ENCODE measurements around the gene SCAF4. TPM values are rescaled to one million over a fixed set of nuclear protein-coding genes. Genes with fewer than 3 reads are reported as not detected.

The SCAF4 gene
- polyA plus RNA-seq, 1 of the 3 experiments (the other 2 are of a cell fraction): 8.5 TPM

DNA sequence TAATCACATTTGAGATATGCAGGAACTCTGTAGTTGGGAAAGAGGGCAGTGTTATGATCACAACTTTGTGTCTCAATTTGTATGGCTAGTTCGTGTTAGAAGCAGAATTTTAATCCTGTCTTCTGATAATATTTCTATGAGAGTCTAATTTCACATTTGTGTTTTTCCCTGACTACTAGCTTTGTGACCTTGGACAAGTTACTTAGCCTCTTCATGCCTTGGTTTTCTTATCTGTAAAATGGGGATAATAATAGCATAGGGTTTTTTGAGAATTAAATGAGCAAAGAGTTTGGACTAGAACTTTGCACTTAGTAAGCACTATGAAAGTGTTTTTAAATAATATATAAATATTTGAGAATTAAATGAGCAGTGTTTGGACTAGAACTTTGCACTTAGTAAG is 24.9 kb upstream of the SCAF4 start (continued):
- TF ChIP-seq GABPA (IDR thresholded peaks at IDR 0.05; ENCODE audit: low read depth): no peak
- TF ChIP-seq, protein P1, sequence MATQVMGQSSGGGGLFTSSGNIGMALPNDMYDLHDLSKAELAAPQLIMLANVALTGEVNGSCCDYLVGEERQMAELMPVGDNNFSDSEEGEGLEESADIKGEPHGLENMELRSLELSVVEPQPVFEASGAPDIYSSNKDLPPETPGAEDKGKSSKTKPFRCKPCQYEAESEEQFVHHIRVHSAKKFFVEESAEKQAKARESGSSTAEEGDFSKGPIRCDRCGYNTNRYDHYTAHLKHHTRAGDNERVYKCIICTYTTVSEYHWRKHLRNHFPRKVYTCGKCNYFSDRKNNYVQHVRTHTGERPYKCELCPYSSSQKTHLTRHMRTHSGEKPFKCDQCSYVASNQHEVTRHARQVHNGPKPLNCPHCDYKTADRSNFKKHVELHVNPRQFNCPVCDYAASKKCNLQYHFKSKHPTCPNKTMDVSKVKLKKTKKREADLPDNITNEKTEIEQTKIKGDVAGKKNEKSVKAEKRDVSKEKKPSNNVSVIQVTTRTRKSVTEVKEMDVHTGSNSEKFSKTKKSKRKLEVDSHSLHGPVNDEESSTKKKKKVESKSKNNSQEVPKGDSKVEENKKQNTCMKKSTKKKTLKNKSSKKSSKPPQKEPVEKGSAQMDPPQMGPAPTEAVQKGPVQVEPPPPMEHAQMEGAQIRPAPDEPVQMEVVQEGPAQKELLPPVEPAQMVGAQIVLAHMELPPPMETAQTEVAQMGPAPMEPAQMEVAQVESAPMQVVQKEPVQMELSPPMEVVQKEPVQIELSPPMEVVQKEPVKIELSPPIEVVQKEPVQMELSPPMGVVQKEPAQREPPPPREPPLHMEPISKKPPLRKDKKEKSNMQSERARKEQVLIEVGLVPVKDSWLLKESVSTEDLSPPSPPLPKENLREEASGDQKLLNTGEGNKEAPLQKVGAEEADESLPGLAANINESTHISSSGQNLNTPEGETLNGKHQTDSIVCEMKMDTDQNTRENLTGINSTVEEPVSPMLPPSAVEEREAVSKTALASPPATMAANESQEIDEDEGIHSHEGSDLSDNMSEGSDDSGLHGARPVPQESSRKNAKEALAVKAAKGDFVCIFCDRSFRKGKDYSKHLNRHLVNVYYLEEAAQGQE (IDR thresholded peaks at IDR 0.05; ENCODE audit: low read depth, low read length): no peak
- TF ChIP-seq NFIC (IDR thresholded peaks at IDR 0.05; ENCODE audit: borderline replicate concordance): no peak
- TF ChIP-seq MXI1 (IDR thresholded peaks at IDR 0.05; ENCODE audit: low read depth, low read length): no peak
- TF ChIP-seq POLR2AphosphoS5 (IDR thresholded peaks at IDR 0.05; ENCODE audit: low read depth, low read length): no peak

DNA sequence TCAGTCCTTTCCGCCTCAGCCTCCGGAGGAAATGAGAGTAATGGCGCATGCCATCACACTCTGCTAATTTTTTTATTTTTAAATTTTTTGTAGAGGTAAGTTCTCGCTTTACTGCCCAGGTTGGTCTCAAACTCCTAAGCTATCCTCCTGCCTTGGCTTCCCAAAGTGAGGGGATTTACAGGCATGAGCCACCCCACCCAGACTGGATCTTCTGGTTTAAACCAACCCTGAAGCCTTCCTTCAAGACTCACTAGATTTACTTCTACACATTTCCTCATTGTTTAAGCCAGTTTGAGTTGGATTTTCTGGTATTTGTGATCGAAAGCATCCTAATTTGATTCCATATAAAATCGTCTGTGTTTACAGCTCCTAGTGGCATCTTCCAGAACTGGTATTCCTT is 23.1 kb upstream of the SCAF4 start:
- H3K4me1 ChIP-seq (ENCODE audit: control insufficient read depth in 1 of 2, insufficient read depth in 2 of 2, low read depth in 1 of 2, low read length in 1 of 2): peaks cover 0 to 4% of the 10 kb centered on the region in 2 experiments; a peak in 1 of 4 replicates
- CTCF ChIA-PET: interaction anchor here (1.2 to 1.5 kb wide), 2 partner anchors 10 to 17 kb away, joined by 3 to 4 read pairs; no protein-coding TSS in a partner anchor
- H3K79me2 ChIP-seq (ENCODE audit: insufficient read depth): no peaks in the 10 kb centered on the region
- H3K27me3 ChIP-seq (ENCODE audit: insufficient read depth): no peaks in the 10 kb centered on the region
- H3K4me3 ChIP-seq (ENCODE audit: low read depth in 2 of 2, low read length in 1 of 2): no peak overlapping the region
- H3F3A ChIP-seq (replicated peaks; ENCODE audit: insufficient read depth): no peaks in the 10 kb centered on the region
- no peak overlapping the region for H3K27ac ChIP-seq (ENCODE audit: low read depth in 2 of 2, low read length in 1 of 2)
- no peak for DNase-seq
- H3K4me2 ChIP-seq: no peak overlapping the region
- H3K9ac ChIP-seq: no peak overlapping the region
- H2AFZ ChIP-seq (ENCODE audit: low read depth): no peak overlapping the region
- POLR2A ChIA-PET: no interaction called here
- H3K36me3 ChIP-seq (replicated peaks in 1 of 2; ENCODE audit: control insufficient read depth in 1 of 2, insufficient read depth in 2 of 2, low read length in 1 of 2): no peaks in the 10 kb centered on the region
- TF ChIP-seq POLR2AphosphoS5 (IDR thresholded peaks at IDR 0.05; ENCODE audit: low read depth, low read length) (no peak), RFX5 (IDR thresholded peaks at IDR 0.05; ENCODE audit: low read length) (no peak), EP300 (IDR thresholded peaks at IDR 0.05; ENCODE audit: borderline replicate concordance in 1 of 2, low read depth in 1 of 2, low read length in 1 of 2) (no peak), RCOR1 (IDR thresholded peaks at IDR 0.05; ENCODE audit: low read length) (no peak), GATA2 (CRISPR knock-in tag; IDR thresholded peaks at IDR 0.05) (no peak), YY1 (IDR thresholded peaks at IDR 0.05; ENCODE audit: low read depth) (no peak), RAD21 (IDR thresholded peaks at IDR 0.05; ENCODE audit: low read length) (no peak), SIN3A (IDR thresholded peaks at IDR 0.05; ENCODE audit: borderline replicate concordance, low read depth, low read length) (no peak), FOXJ3 (CRISPR knock-in tag; IDR thresholded peaks at IDR 0.05) (no peak), CHD2 (IDR thresholded peaks at IDR 0.05; ENCODE audit: low read length, partially characterized antibody) (no peak), ELF1 (IDR thresholded peaks at IDR 0.05) (no peak), SMC3 (IDR thresholded peaks at IDR 0.05; ENCODE audit: low read depth, low read length) (no peak), TAF1 (IDR thresholded peaks at IDR 0.05; ENCODE audit: borderline replicate concordance, low read depth, low read length) (no peak)
- TF ChIP-seq, protein P2, sequence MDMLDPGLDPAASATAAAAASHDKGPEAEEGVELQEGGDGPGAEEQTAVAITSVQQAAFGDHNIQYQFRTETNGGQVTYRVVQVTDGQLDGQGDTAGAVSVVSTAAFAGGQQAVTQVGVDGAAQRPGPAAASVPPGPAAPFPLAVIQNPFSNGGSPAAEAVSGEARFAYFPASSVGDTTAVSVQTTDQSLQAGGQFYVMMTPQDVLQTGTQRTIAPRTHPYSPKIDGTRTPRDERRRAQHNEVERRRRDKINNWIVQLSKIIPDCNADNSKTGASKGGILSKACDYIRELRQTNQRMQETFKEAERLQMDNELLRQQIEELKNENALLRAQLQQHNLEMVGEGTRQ (IDR thresholded peaks at IDR 0.05; ENCODE audit: borderline replicate concordance, low read depth, low read length): no peak
- TF ChIP-seq, protein P3, sequence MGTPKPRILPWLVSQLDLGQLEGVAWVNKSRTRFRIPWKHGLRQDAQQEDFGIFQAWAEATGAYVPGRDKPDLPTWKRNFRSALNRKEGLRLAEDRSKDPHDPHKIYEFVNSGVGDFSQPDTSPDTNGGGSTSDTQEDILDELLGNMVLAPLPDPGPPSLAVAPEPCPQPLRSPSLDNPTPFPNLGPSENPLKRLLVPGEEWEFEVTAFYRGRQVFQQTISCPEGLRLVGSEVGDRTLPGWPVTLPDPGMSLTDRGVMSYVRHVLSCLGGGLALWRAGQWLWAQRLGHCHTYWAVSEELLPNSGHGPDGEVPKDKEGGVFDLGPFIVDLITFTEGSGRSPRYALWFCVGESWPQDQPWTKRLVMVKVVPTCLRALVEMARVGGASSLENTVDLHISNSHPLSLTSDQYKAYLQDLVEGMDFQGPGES (IDR thresholded peaks at IDR 0.05; ENCODE audit: low read depth, low read length): no peak
- TF ChIP-seq, protein P4, sequence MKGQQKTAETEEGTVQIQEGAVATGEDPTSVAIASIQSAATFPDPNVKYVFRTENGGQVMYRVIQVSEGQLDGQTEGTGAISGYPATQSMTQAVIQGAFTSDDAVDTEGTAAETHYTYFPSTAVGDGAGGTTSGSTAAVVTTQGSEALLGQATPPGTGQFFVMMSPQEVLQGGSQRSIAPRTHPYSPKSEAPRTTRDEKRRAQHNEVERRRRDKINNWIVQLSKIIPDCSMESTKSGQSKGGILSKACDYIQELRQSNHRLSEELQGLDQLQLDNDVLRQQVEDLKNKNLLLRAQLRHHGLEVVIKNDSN (IDR thresholded peaks at IDR 0.05; ENCODE audit: borderline replicate concordance, low read depth): no peak
- no peaks in the 10 kb centered on the region for H3K9me3 ChIP-seq
- WGBS (ENCODE audit: low lambda C conversion rate): 84% methylated on average over 6 of the region's 6 CpGs
- H3K9me2 ChIP-seq: no peaks in the 10 kb centered on the region
- no peaks in the 10 kb centered on the region for H4K20me1 ChIP-seq (ENCODE audit: insufficient read depth)

Measured in SK-N-SH (cell line).